HCT116 (cell line): Measurements from ENCODE around the gene SSTR3.

Experiments used
- CBX3 ChIP-seq: IDR thresholded peaks from 2 replicates; pipeline ENCODE4 v1.6.1; 2012; ENCODE audit warnings: low read depth
- CEBPB ChIP-seq: IDR thresholded peaks from 2 replicates; pipeline ENCODE4 v1.6.1; 2012; ENCODE audit warnings: low read depth
- CTCF ChIP-seq, 3 experiments: fragments of 200-600 bp in 1 of 3; sonication (generic) in 1 of 3; IDR thresholded peaks in 2 of 3; conservative IDR thresholded peaks in 1 of 3; 2 replicates each; pipeline ENCODE4 v1.5.1; 2012 to 2017; ENCODE audit warnings: low read depth in 2 of 3, low read length in 2 of 3, antibody characterized with exemption in 1 of 3, borderline replicate concordance in 1 of 3, control low read depth in 1 of 3, mild to moderate bottlenecking in 1 of 3, mixed read lengths in 1 of 3, mixed run types in 1 of 3, moderate library complexity in 1 of 3; ENCODE audit not compliant: insufficient read depth in 1 of 3
- EZH2 ChIP-seq: fragments of 200-600 bp; sonication (generic); IDR thresholded peaks from 2 replicates; pipeline ENCODE4 v1.6.1; 2017; ENCODE audit warnings: antibody characterized with exemption, mixed run types
- POLR2A ChIP-seq: IDR thresholded peaks from 2 replicates; pipeline ENCODE4 v1.7.0; 2011; ENCODE audit warnings: borderline replicate concordance; ENCODE audit not compliant: insufficient read depth, insufficient read length; ENCODE audit errors: extremely low read depth
- POLR2AphosphoS5 ChIP-seq: IDR thresholded peaks from 2 replicates; pipeline ENCODE4 v1.6.1; 2011; ENCODE audit warnings: mild to moderate bottlenecking, low read depth, low read length, moderate library complexity
- ZBTB33 ChIP-seq: IDR thresholded peaks from 2 replicates; pipeline ENCODE4 v1.6.1; 2011; ENCODE audit warnings: mild to moderate bottlenecking, low read length, moderate library complexity; ENCODE audit not compliant: insufficient replicate concordance; ENCODE audit errors: extremely low read depth

GRCh38 chr22:37167981-37168647, 44.2 kb downstream of the SSTR3 start:
- no peak for TF ChIP-seq CTCF (IDR thresholded peaks at IDR 0.05 in 2 of 3, conservative IDR thresholded peaks at IDR 0.05 in 1 of 3; ENCODE audit: borderline replicate concordance in 1 of 3, insufficient read depth in 1 of 3, low read depth in 2 of 3, low read length in 2 of 3)
- no peak for TF ChIP-seq POLR2A
- TF ChIP-seq CEBPB = no peak
- TF ChIP-seq EZH2 = no peak
- no peak for TF ChIP-seq ZBTB33
- TF ChIP-seq POLR2AphosphoS5 = no peak
- no peak for TF ChIP-seq CBX3
